IMR-90 (cell line): ENCODE measurements around the gene SETD3.

Experiments
- BHLHE40 ChIP-seq: fragments of 150-350 bp; IDR thresholded peaks from 2 replicates; pipeline ENCODE4 v1.6.1; 2016; ENCODE audit warnings: mild to moderate bottlenecking, low read depth, low read length
- CHD1 ChIP-seq: IDR thresholded peaks from 2 replicates; pipeline ENCODE4 v1.6.1; 2012; ENCODE audit warnings: low read depth, low read length, improper control_type of control experiment
- FOS ChIP-seq: fragments of 150-350 bp; IDR thresholded peaks from 2 replicates; pipeline ENCODE4 v1.6.1; 2016; ENCODE audit warnings: low read depth, low read length
- MAFK ChIP-seq: IDR thresholded peaks from 2 replicates; pipeline ENCODE4 v1.6.1; 2012; ENCODE audit warnings: low read depth, low read length, improper control_type of control experiment
- MAZ ChIP-seq: IDR thresholded peaks from 2 replicates; pipeline ENCODE4 v1.6.1; 2012; ENCODE audit warnings: low read depth, mild to moderate bottlenecking, low read length, improper control_type of control experiment, moderate library complexity, borderline replicate concordance
- POLR2A ChIP-seq: IDR thresholded peaks from 2 replicates; pipeline ENCODE4 v1.6.1; 2012; ENCODE audit warnings: mild to moderate bottlenecking, low read depth, low read length
- RAD21 ChIP-seq: IDR thresholded peaks from 2 replicates; pipeline ENCODE4 v1.6.1; 2012; ENCODE audit warnings: low read length, improper control_type of control experiment
- RCOR1 ChIP-seq: IDR thresholded peaks from 2 replicates; pipeline ENCODE4 v1.6.1; 2012; ENCODE audit warnings: mild to moderate bottlenecking, low read length, improper control_type of control experiment; ENCODE audit not compliant: insufficient replicate concordance
- RFX5 ChIP-seq: IDR thresholded peaks from 2 replicates; pipeline ENCODE4 v1.8.0; 2012; ENCODE audit warnings: low read depth, mild to moderate bottlenecking, low read length, moderate library complexity
- TF ChIP-seq, protein P1 (sequence below): conservative IDR thresholded peaks from 2 replicates; pipeline ENCODE4 v1.5.1; 2012; ENCODE audit warnings: mild to moderate bottlenecking, low read depth, low read length, improper control_type of control experiment
- TF ChIP-seq, protein P2 (sequence below): fragments of 150-350 bp; IDR thresholded peaks from 2 replicates; pipeline ENCODE4 v1.6.1; 2017; ENCODE audit warnings: mild to moderate bottlenecking, antibody characterized with exemption, low read length, low read depth
- TF ChIP-seq, protein P3 (sequence below): fragments of 150-350 bp; IDR thresholded peaks from 2 replicates; pipeline ENCODE4 v1.6.1; 2016; ENCODE audit warnings: low read depth, mild to moderate bottlenecking, low read length, moderate library complexity, borderline replicate concordance

DNA sequence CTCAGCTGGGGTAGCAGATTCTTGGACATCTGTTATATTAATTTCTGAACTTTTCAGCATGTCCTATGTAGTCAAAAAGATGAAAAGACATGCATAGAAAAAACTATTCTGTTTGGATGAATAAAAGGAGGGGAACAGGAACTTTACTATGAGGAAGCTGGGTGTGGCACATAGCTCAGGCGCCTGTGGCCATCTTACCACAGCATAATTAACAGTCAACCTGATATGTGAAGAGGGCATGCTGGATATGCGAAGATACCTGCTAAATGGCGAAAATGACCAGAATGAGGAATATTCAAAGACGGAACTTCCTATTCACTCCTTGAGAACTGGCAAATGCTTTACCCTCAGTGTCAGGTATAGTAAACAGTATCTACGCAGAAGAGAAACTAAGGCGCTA is 18.4 kb downstream of the SETD3 start:
- no peak for TF ChIP-seq POLR2A
- TF ChIP-seq, protein P1, sequence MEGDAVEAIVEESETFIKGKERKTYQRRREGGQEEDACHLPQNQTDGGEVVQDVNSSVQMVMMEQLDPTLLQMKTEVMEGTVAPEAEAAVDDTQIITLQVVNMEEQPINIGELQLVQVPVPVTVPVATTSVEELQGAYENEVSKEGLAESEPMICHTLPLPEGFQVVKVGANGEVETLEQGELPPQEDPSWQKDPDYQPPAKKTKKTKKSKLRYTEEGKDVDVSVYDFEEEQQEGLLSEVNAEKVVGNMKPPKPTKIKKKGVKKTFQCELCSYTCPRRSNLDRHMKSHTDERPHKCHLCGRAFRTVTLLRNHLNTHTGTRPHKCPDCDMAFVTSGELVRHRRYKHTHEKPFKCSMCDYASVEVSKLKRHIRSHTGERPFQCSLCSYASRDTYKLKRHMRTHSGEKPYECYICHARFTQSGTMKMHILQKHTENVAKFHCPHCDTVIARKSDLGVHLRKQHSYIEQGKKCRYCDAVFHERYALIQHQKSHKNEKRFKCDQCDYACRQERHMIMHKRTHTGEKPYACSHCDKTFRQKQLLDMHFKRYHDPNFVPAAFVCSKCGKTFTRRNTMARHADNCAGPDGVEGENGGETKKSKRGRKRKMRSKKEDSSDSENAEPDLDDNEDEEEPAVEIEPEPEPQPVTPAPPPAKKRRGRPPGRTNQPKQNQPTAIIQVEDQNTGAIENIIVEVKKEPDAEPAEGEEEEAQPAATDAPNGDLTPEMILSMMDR = no peak
- TF ChIP-seq RCOR1 = no peak
- no peak for TF ChIP-seq MAFK
- TF ChIP-seq, protein P2, sequence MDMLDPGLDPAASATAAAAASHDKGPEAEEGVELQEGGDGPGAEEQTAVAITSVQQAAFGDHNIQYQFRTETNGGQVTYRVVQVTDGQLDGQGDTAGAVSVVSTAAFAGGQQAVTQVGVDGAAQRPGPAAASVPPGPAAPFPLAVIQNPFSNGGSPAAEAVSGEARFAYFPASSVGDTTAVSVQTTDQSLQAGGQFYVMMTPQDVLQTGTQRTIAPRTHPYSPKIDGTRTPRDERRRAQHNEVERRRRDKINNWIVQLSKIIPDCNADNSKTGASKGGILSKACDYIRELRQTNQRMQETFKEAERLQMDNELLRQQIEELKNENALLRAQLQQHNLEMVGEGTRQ = no peak
- no peak for TF ChIP-seq RFX5
- TF ChIP-seq, protein P3, sequence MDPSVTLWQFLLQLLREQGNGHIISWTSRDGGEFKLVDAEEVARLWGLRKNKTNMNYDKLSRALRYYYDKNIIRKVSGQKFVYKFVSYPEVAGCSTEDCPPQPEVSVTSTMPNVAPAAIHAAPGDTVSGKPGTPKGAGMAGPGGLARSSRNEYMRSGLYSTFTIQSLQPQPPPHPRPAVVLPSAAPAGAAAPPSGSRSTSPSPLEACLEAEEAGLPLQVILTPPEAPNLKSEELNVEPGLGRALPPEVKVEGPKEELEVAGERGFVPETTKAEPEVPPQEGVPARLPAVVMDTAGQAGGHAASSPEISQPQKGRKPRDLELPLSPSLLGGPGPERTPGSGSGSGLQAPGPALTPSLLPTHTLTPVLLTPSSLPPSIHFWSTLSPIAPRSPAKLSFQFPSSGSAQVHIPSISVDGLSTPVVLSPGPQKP = no peak
- no peak for TF ChIP-seq RAD21
- no peak for TF ChIP-seq FOS
- no peak for TF ChIP-seq BHLHE40
- no peak for TF ChIP-seq CHD1
- no peak for TF ChIP-seq MAZ
